HepG2 (cell line): Measurements from ENCODE around the gene NEDD4L. TPM values are rescaled to one million over a fixed set of nuclear protein-coding genes. Genes with fewer than 3 reads are reported as not detected.

ENCODE experiments used
- CEBPG ChIP-seq: IDR thresholded peaks from 2 replicates; pipeline ENCODE4 v1.6.1; 2016
- DNMT3B ChIP-seq: conservative IDR thresholded peaks from 2 replicates; pipeline ENCODE4 v1.6.1; 2016; ENCODE audit warnings: missing biosample characterization, control low read depth
- ERF ChIP-seq: IDR thresholded peaks from 2 replicates; pipeline ENCODE4 v1.6.1; 2018; ENCODE audit warnings: missing biosample characterization, missing genetic modification reagents
- FOXA3 ChIP-seq: IDR thresholded peaks from 2 replicates; pipeline ENCODE4 v1.6.1; 2016; ENCODE audit warnings: missing genetic modification reagents, missing compliant biosample characterization
- FOXK1 ChIP-seq: sonication (generic); formaldehyde crosslinking; IDR thresholded peaks from 2 replicates; pipeline ENCODE4 v1.4.0; 2020; ENCODE audit warnings: low read depth, missing genetic modification reagents, borderline replicate concordance
- MED8 ChIP-seq: sonication (generic); formaldehyde crosslinking; IDR thresholded peaks from 2 replicates; pipeline ENCODE4 v1.8.1; 2023; ENCODE audit warnings: mild to moderate bottlenecking, missing genetic modification reagents; ENCODE audit not compliant: insufficient replicate concordance
- NCOA2 ChIP-seq: sonication (generic); formaldehyde crosslinking; IDR thresholded peaks from 2 replicates; pipeline ENCODE4 v1.8.0; 2022; ENCODE audit warnings: inconsistent platforms
- TCF7 ChIP-seq: sonication (generic); IDR thresholded peaks from 2 replicates; pipeline ENCODE4 v1.6.1; 2016; ENCODE audit warnings: antibody characterized with exemption, low read depth
- polyA plus RNA-seq, 8 experiments: library from polyadenylated mRNA; depleted of rRNA in 3 of 8; stranded (reverse) in 7 of 8; unstranded in 1 of 8; fragments of >200 nt; fragmentation: Illumina TruSeq in 4 of 8; extraction: Trizol in 4 of 8; gene quantifications; 2 replicates each; pipeline versions ENCODE4 v1.2.1 to v1.2.3, GENCODE V29; 2011 to 2016; ENCODE audit warnings: low read depth in 4 of 8, missing spikeins in 1 of 8, mixed read lengths in 1 of 8; ENCODE audit not compliant: insufficient read depth in 1 of 8
- total RNA-seq, 5 experiments: library from RNA; depleted of rRNA; stranded (reverse); fragments of >200 nt; fragmentation: Illumina TruSeq; extraction: Trizol; gene quantifications; 2 replicates each; pipeline ENCODE4 v1.2.3, GENCODE V29; 2016; ENCODE audit warnings: low read depth in 1 of 5
- TF ChIP-seq, protein P1 (sequence below): IDR thresholded peaks from 2 replicates; pipeline ENCODE4 v1.4.0; 2020; ENCODE audit warnings: mild to moderate bottlenecking, missing genetic modification reagents
- TF ChIP-seq, protein P2 (sequence below): sonication (generic); formaldehyde crosslinking; IDR thresholded peaks from 2 replicates; pipeline ENCODE4 v1.5.1; 2020; ENCODE audit warnings: mild to moderate bottlenecking, missing genetic modification reagents
- TF ChIP-seq, protein P3 (sequence below), 2 experiments: fragments of 450-650 bp in 1 of 2; sonication (generic) in 1 of 2; formaldehyde crosslinking; IDR thresholded peaks; 2 replicates each; pipeline versions ENCODE4 v1.5.0 to v1.8.0; 2020 to 2022; ENCODE audit warnings: mild to moderate bottlenecking in 1 of 2, missing genetic modification reagents in 1 of 2
- TF ChIP-seq, protein P4 (sequence below): sonication (generic); formaldehyde crosslinking; IDR thresholded peaks from 2 replicates; pipeline ENCODE4 v1.4.0; 2020; ENCODE audit warnings: missing genetic modification reagents
- TF ChIP-seq, protein P5 (sequence below): IDR thresholded peaks from 2 replicates; pipeline ENCODE4 v1.6.1; 2016

The NEDD4L gene
- total and polyA plus RNA-seq, 2 of the 13 experiments (the other 11 are each of a cell fraction or from before 2014, with no cell fraction given): 168 to 390 TPM

DNA sequence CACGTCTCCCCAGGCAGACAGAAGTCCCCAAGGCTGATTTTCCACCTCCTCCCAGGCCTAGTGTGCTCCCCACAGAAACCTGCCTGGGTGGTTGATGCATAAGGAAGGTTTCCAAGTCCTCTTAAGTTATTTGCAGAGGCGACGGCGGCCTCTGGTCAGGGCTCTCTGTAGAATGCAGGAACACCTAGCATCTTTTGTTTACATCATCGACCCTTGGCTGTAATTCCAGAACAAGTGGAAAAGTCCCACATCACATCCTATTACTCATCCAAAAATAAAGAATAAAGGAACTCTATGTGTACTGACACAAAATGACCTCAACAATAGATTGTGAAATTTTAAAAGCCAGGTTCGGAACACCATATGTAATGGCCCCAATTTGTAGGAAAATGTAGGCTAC is 373.7 kb downstream of the NEDD4L start (continued):
- TF ChIP-seq, protein P1, sequence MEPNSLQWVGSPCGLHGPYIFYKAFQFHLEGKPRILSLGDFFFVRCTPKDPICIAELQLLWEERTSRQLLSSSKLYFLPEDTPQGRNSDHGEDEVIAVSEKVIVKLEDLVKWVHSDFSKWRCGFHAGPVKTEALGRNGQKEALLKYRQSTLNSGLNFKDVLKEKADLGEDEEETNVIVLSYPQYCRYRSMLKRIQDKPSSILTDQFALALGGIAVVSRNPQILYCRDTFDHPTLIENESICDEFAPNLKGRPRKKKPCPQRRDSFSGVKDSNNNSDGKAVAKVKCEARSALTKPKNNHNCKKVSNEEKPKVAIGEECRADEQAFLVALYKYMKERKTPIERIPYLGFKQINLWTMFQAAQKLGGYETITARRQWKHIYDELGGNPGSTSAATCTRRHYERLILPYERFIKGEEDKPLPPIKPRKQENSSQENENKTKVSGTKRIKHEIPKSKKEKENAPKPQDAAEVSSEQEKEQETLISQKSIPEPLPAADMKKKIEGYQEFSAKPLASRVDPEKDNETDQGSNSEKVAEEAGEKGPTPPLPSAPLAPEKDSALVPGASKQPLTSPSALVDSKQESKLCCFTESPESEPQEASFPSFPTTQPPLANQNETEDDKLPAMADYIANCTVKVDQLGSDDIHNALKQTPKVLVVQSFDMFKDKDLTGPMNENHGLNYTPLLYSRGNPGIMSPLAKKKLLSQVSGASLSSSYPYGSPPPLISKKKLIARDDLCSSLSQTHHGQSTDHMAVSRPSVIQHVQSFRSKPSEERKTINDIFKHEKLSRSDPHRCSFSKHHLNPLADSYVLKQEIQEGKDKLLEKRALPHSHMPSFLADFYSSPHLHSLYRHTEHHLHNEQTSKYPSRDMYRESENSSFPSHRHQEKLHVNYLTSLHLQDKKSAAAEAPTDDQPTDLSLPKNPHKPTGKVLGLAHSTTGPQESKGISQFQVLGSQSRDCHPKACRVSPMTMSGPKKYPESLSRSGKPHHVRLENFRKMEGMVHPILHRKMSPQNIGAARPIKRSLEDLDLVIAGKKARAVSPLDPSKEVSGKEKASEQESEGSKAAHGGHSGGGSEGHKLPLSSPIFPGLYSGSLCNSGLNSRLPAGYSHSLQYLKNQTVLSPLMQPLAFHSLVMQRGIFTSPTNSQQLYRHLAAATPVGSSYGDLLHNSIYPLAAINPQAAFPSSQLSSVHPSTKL (CRISPR knock-in tag): peak; percentile 50; the same call in 1 of the 2 replicates
- TF ChIP-seq, protein P2, sequence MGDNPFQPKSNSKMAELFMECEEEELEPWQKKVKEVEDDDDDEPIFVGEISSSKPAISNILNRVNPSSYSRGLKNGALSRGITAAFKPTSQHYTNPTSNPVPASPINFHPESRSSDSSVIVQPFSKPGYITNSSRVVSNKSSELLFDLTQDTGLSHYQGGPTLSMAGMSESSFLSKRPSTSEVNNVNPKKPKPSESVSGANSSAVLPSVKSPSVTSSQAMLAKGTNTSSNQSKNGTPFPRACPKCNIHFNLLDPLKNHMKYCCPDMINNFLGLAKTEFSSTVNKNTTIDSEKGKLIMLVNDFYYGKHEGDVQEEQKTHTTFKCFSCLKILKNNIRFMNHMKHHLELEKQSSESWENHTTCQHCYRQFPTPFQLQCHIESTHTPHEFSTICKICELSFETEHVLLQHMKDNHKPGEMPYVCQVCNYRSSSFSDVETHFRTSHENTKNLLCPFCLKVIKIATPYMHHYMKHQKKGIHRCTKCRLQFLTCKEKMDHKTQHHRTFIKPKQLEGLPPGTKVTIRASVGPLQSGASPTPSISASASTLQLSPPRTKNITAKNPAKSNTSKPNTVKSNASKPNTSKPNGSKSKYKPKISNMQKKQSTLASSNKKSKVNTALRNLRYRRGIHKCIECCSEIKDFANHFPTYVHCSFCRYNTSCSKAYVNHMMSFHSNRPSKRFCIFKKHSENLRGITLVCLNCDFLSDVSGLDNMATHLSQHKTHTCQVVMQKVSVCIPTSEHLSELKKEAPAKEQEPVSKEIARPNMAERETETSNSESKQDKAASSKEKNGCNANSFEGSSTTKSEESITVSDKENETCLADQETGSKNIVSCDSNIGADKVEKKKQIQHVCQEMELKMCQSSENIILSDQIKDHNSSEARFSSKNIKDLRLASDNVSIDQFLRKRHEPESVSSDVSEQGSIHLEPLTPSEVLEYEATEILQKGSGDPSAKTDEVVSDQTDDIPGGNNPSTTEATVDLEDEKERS (CRISPR knock-in tag): peak; percentile 58; the same call in 1 of the 2 replicates
- no peak for TF ChIP-seq ERF (CRISPR knock-in tag)
- TF ChIP-seq FOXK1 (CRISPR knock-in tag): peak; percentile 63; the same call in 1 of the 2 replicates
- TF ChIP-seq CEBPG (CRISPR knock-in tag): peak; percentile 55
- peak; percentile 74 for TF ChIP-seq MED8 (CRISPR knock-in tag)
- TF ChIP-seq, protein P3, sequence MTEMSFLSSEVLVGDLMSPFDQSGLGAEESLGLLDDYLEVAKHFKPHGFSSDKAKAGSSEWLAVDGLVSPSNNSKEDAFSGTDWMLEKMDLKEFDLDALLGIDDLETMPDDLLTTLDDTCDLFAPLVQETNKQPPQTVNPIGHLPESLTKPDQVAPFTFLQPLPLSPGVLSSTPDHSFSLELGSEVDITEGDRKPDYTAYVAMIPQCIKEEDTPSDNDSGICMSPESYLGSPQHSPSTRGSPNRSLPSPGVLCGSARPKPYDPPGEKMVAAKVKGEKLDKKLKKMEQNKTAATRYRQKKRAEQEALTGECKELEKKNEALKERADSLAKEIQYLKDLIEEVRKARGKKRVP (CRISPR knock-in tag; IDR thresholded peaks at IDR 0.05): peak in 1 of 2 experiments; percentile 63; a peak in 1 of 4 replicates
- no peak for TF ChIP-seq DNMT3B
- TF ChIP-seq, protein P4, sequence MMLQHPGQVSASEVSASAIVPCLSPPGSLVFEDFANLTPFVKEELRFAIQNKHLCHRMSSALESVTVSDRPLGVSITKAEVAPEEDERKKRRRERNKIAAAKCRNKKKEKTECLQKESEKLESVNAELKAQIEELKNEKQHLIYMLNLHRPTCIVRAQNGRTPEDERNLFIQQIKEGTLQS (CRISPR knock-in tag): peak; percentile 49; the same call in 1 of the 2 replicates
- peak; percentile 69 for TF ChIP-seq FOXA3 (CRISPR knock-in tag)
- peak; percentile 21; the same call in 1 of the 2 replicates for TF ChIP-seq TCF7
- TF ChIP-seq NCOA2 (CRISPR knock-in tag): peak; percentile 59; the same call in 1 of the 2 replicates
- TF ChIP-seq, protein P5, sequence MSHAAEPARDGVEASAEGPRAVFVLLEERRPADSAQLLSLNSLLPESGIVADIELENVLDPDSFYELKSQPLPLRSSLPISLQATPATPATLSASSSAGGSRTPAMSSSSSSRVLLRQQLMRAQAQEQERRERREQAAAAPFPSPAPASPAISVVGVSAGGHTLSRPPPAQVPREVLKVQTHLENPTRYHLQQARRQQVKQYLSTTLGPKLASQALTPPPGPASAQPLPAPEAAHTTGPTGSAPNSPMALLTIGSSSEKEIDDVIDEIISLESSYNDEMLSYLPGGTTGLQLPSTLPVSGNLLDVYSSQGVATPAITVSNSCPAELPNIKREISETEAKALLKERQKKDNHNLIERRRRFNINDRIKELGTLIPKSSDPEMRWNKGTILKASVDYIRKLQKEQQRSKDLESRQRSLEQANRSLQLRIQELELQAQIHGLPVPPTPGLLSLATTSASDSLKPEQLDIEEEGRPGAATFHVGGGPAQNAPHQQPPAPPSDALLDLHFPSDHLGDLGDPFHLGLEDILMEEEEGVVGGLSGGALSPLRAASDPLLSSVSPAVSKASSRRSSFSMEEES: 0 out of 2 replicates have a peak, but pooled peaks have one; percentile 45
